GM12873 (cell line): ENCODE measurements around the gene ITIH3.

Experiments
- TF ChIP-seq, protein P1 (sequence below): IDR thresholded peaks from 2 replicates; pipeline ENCODE4 v1.5.1; 2012; ENCODE audit warnings: low read depth, mild to moderate bottlenecking, moderate library complexity, low read length, control low read depth; ENCODE audit not compliant: insufficient read depth; ENCODE audit errors: missing control alignments

Gene ITIH3

DNA sequence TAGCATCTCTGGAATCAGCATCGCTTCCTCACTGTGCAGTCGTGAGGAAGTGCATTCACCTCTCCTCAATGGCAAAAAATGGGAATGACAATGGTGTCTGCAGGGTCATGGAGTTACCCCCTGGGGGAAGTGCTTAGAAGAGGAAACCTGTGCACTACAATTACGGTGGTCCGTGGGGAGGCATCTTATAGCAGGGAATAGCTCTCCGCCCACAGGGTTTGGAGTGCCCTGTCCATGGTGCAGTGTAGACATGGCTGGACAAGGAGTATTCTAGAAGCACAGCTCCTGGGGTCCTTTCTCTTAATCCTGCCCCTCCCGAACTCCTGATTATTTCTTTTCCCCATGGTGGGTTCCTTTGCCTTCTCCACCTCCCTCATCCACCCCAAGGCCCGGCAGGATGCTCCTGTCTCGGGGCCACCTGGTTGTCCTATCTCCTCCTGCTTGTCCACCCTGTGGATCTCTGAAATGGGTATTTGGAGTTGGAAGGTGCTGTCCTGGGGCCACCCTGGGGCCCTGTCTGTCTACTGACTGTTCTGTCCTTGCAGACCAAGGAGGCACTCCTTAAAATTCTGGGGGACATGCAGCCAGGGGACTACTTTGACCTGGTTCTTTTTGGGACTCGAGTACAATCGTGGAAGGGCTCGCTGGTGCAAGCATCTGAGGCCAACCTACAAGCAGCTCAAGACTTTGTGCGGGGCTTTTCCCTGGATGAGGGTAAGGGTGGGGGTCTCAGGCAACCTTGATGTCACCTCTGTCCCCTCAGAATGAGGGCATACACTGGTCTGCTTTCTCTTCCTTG is 12.0 kb upstream of the ITIH3 start:
- TF ChIP-seq, protein P1, sequence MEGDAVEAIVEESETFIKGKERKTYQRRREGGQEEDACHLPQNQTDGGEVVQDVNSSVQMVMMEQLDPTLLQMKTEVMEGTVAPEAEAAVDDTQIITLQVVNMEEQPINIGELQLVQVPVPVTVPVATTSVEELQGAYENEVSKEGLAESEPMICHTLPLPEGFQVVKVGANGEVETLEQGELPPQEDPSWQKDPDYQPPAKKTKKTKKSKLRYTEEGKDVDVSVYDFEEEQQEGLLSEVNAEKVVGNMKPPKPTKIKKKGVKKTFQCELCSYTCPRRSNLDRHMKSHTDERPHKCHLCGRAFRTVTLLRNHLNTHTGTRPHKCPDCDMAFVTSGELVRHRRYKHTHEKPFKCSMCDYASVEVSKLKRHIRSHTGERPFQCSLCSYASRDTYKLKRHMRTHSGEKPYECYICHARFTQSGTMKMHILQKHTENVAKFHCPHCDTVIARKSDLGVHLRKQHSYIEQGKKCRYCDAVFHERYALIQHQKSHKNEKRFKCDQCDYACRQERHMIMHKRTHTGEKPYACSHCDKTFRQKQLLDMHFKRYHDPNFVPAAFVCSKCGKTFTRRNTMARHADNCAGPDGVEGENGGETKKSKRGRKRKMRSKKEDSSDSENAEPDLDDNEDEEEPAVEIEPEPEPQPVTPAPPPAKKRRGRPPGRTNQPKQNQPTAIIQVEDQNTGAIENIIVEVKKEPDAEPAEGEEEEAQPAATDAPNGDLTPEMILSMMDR, result no peak

DNA sequence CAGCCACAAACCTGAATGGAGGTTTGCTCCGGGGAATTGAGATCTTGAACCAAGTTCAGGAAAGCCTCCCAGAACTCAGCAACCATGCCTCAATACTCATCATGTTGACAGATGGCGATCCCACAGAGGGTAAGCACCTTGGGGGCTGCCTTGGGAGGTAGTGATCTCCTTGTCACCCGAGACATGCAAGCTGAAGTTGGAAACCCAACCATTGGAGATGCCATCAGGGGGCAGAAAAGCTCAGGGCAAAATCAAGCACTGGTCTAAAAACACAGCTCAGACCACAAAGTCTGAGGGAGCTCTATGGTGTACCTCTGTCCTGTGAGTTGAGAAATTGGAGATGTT is 11.4 kb upstream of the ITIH3 start:
- TF ChIP-seq, protein P1, result no peak

DNA sequence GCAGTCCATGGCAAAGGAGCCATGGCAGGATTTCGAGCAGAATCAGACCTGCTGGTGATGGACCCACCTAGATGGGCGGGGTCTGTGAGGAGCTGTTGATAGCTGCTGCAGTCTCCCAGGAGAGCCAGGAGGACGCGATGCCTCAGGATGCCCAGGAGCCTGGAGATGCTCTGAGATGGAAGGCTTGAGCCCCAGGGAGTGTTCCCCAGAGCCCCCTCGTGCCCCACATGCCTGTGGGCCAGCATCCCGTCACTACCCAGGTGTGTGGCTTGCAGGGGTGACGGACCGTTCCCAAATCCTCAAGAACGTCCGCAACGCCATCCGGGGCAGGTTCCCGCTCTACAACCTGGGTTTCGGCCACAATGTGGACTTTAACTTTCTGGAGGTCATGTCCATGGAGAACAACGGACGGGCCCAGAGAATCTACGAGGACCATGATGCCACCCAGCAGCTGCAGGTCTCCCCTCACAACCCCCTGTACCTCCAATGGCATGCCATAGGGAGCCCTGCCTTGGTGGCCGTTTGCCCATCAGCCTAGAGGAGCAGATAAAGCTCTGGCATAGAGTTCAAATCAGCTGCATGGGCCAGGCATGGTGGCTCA is 10.5 kb upstream of the ITIH3 start:
- TF ChIP-seq, protein P1, result no peak

DNA sequence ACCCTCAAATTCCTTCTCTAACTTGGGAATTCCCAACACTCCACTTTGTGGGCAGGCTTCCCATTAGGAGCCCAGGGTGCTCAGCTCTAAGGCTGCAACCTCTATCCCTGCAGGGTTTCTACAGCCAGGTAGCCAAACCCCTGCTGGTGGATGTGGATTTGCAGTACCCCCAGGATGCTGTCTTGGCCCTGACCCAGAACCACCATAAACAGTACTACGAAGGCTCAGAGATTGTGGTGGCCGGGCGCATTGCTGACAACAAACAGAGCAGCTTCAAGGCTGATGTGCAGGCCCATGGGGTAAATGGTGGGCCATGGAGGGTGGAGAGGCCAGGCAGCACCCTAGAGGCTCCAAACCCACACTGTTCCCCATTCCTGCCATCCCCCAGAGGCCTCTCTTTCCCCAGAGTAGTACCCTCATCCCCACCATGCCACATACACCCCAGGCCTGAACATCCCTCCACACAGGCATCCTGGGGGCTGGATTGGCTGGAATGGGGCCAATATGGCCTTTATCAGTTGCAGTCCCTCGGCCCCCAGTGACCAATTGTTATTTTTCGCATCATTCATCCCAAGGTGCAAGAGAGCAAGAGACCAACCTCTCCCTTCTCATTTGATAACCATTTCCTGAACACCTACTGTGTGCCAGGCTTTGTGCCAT is 9.5 kb upstream of the ITIH3 start:
- TF ChIP-seq, protein P1, result no peak

DNA sequence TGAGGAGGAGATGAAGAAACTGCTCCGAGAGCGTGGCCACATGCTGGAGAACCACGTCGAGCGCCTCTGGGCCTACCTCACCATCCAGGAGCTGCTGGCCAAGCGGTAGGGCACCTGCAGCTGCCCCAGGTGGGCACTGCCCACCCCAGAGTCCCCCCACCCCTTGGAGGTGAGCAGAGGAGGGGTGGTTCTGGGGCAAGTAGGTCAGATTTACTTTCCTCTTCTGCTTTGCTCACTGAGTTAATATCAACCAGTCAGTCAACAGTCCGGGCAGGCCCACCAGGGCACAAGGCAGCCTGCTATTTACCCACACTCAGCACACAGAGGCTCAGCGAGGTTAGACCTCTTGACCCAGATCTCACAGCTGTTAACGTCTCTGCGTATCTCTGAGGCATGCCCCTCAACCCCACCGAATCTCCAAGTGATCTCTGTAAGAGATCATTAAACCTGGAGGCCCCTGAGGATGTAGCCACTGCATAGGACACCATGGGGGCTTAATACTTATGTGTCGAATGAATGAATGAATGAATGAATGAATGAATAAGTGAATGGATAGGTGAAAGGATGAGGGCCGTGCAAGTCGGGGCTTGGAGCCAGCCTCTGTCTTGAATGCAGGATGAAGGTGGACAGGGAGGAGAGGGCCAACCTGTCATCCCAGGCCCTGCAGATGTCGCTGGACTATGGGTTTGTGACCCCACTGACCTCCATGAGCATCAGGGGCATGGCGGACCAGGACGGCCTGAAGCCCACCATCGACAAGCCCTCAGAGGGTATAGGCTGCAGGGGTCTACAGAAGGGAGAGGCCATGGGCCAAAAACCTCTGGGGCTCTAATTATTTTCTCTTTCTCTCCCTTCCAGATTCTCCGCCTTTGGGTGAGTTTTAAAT is 8.0 kb upstream of the ITIH3 start:
- TF ChIP-seq, protein P1, result no peak

DNA sequence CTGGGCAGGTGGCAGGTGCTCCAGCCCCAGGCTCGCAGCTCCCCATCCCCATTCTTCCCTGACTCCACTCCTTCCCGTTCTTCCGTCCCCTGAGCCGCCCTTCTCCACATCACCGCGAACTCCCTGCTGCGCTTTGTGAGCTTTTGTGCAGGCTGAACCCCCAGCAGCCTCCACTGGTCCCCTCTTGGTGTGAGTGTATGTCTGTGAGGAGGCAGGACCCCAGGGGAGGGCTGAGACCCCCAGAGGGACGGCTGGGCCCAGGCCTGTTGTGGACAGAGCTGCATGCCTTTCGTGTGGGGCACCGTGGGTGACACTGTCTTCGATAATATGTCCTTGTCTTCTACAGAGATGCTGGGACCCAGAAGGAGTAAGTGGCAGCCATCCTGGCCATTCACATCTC is 7.3 kb upstream of the ITIH3 start:
- TF ChIP-seq, protein P1, result no peak
